ENCODE measurements around the gene NALF2.
A peak's percentile ranks its signal among the peaks of the same experiment; 100 is the strongest.

The NALF2 gene

GRCh38 chrX:69506617-69507499, 2.7 kb downstream of the NALF2 start:
- TF ChIP-seq CTCF (IDR thresholded peaks at IDR 0.05; ENCODE audit: low read depth, low read length) = no peak
- DNase-seq (ENCODE audit: low read depth in 2 of 2) = peak in 1 of 2 donors; percentile 5
- no peak overlapping the region for H3K4me3 ChIP-seq (replicated peaks in 1 of 2; ENCODE audit: low read depth in 2 of 2, low read length in 2 of 2)

GRCh38 chrX:69507500-69507789, 3.3 kb downstream of the NALF2 start:
- TF ChIP-seq CTCF (IDR thresholded peaks at IDR 0.05; ENCODE audit: low read depth, low read length) = no peak
- H3K4me3 ChIP-seq (replicated peaks in 1 of 2; ENCODE audit: low read depth in 2 of 2, low read length in 2 of 2) = no peak overlapping the region
- DNase-seq (ENCODE audit: low read depth in 2 of 2) = no peak

- no peak for TF ChIP-seq CTCF (IDR thresholded peaks at IDR 0.05; ENCODE audit: low read depth, low read length)
- no peak overlapping the region for H3K4me3 ChIP-seq (replicated peaks in 1 of 2; ENCODE audit: low read depth in 2 of 2, low read length in 2 of 2)
- DNase-seq (ENCODE audit: low read depth in 2 of 2) = no peak
These were observed 4.5 kb downstream of the NALF2 start for GRCh38 chrX:69508610-69509009.

GRCh38 chrX:69510137-69510715, 6.1 kb downstream of the NALF2 start:
- no peak for DNase-seq (ENCODE audit: low read depth in 2 of 2)
- no peak overlapping the region for H3K4me3 ChIP-seq (replicated peaks in 1 of 2; ENCODE audit: low read depth in 2 of 2, low read length in 2 of 2)
- TF ChIP-seq CTCF (IDR thresholded peaks at IDR 0.05; ENCODE audit: low read depth, low read length) = no peak

- TF ChIP-seq CTCF (IDR thresholded peaks at IDR 0.05; ENCODE audit: low read depth, low read length) = no peak
- no peak overlapping the region for H3K4me3 ChIP-seq (replicated peaks in 1 of 2; ENCODE audit: low read depth in 2 of 2, low read length in 2 of 2)
- DNase-seq (ENCODE audit: low read depth in 2 of 2) = no peak
These were observed 6.9 kb downstream of the NALF2 start for GRCh38 chrX:69510914-69511513.

- TF ChIP-seq CTCF (IDR thresholded peaks at IDR 0.05; ENCODE audit: low read depth, low read length) = no peak
- no peak for DNase-seq (ENCODE audit: low read depth in 2 of 2)
- H3K4me3 ChIP-seq (replicated peaks in 1 of 2; ENCODE audit: low read depth in 2 of 2, low read length in 2 of 2) = no peak overlapping the region
These were observed 17.9 kb downstream of the NALF2 start for GRCh38 chrX:69522052-69522451.
